GM12801 (cell line): ENCODE data around the gene GNS.

Experiments used
- TF ChIP-seq, protein P1 (sequence below): IDR thresholded peaks from one replicate; pipeline ENCODE4 v1.5.1; 2011; ENCODE audit warnings: control low read depth; ENCODE audit not compliant: insufficient read length; ENCODE audit errors: extremely low read depth

GNS gene

DNA sequence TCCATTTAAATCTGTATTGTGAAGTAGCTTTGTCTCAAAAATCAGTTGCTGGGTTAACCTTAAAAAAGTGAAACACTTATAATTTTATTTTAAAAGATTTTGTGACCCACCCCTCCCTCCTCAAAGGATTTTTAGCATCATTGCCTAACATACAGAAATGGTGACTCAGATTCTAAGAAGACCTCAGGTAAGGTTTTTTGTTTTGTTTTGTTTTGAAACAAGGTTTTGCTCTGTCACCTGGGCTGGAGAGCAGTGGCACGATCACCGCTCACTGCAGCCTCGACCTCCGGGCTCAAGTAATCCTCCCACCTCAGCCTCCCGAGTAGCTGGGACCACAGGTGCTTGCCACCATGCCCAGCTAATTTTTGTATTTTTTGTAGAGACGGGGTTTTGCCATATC lies 74.2 kb downstream of the GNS start:
- TF ChIP-seq, protein P1, sequence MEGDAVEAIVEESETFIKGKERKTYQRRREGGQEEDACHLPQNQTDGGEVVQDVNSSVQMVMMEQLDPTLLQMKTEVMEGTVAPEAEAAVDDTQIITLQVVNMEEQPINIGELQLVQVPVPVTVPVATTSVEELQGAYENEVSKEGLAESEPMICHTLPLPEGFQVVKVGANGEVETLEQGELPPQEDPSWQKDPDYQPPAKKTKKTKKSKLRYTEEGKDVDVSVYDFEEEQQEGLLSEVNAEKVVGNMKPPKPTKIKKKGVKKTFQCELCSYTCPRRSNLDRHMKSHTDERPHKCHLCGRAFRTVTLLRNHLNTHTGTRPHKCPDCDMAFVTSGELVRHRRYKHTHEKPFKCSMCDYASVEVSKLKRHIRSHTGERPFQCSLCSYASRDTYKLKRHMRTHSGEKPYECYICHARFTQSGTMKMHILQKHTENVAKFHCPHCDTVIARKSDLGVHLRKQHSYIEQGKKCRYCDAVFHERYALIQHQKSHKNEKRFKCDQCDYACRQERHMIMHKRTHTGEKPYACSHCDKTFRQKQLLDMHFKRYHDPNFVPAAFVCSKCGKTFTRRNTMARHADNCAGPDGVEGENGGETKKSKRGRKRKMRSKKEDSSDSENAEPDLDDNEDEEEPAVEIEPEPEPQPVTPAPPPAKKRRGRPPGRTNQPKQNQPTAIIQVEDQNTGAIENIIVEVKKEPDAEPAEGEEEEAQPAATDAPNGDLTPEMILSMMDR = no peak

DNA sequence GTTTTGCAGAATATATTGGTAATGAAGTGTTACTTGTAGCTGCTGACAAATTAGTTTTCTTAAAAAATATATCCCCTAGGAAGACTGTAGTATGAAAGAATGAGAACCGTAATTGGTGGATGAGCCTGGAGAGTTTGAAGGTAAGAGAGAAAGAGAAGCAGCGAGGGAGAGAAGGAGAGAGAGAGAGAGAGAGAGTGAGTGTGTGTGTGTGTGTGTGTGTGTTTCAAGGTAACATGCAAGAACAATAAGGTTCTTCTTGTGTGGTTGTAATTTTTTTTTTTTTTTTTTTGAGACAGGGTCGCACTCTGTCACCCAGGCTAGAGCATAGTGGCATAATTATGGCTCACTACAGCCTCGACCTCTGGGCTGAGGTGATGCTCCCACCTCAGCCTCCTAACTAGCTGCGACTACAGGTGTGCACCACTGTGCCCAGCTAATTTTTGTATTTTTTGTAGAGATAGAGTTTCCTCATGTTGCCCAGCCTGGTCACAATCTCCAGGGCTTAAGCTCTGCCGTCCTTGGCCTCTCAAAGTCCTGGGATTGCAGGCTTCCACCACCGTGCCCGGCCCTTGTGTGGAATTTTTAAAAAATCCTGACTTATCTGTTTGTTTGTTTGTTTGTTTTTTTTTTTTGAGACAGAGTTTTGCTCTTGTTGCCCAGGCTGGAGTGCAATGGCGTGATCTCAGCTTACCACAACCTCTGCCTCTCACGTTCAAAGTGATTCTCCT lies 75.2 kb downstream of the GNS start:
- TF ChIP-seq, protein P1 = no peak

DNA sequence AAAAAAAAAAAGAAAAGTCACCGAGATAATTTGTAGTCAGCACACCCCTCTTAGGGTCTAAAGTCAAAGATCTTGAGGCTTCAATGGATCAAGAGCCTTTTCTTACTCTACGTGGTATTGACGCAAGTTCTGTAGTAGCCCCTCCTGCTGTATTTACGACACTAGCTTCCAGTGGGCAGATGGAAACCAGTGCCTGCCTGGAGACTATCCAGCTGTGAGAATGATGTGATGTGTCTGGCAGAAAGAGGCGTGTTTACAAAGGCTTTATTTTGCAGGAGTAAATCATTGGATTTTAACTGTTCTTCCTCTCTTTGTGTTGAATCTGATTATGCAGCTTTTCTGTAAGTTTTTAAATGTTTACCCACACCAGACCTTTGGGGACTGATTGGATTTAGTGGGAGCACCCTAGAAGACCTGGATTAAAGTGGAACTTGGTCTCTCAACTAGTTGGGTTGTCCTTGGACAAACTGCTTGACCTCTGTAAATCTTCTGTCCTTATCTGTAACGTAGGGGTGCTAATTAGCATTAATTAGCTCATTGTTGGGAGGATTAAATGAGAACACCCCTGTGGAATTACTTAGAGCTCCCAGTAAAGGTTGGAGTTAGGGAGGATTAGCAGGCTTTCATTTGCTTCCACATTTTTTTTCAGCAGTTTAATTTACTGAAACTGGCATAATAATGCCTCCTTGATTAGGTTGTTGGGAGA lies 76.5 kb downstream of the GNS start:
- TF ChIP-seq, protein P1 = no peak

DNA sequence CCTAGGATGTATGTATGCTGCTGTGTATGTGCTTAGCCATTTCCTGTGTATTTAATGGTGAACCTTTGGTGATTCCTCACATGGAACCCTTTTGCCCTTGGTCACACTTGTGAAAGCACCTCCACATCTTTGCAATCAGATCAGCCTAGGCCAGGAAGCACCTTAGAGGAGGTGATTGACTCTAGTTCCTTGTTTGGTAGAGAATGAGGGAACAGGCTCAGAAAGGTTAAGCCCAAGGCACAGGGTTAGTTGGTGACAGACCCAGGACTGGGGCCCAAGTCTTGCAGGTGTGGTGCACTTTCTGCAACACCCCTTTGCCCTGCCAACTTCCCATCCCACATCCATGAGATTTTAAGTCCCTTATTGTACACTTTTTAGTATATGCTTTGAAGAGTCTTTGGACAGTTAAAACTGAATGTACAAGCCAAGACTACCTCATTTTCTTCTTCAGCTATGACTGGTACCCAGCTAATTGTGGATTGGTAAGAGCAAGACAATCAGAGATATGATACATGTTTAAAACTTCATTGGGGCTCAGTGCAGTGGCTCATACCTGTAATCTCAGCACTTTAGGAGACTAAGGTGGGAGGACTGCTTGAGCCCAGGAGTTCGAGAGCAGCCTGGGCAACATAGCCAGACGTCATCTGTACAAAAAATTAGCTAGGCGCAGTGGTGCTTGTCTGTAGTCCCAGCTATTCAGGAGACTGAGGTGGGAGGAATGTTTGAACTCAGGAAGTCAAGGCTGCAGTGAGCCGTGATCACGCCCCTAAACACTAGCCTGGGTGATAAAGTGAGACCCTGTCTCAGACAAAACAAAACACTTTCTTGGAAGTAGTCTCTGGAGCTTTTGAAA lies 77.8 kb downstream of the GNS start:
- TF ChIP-seq, protein P1 = no peak

DNA sequence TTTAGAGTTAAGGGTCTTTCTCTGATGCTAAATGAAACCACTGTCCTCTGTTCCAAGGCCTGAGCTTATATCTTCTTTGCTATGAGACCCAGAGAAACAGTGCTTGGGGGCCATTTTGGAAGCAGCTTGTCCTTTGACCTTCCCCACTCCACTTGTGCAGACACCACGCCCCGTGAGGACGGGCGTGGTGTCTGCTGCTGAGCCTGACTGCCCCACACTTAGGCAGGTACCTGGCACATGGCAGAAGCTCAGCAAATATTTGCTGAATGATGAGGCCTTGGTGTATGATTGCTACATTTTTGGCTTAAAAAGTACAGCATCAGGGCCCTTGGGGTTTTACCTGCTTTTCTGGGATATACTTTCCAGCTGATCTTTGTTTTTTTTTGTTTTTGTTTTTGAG lies 79.0 kb downstream of the GNS start:
- TF ChIP-seq, protein P1 = no peak

DNA sequence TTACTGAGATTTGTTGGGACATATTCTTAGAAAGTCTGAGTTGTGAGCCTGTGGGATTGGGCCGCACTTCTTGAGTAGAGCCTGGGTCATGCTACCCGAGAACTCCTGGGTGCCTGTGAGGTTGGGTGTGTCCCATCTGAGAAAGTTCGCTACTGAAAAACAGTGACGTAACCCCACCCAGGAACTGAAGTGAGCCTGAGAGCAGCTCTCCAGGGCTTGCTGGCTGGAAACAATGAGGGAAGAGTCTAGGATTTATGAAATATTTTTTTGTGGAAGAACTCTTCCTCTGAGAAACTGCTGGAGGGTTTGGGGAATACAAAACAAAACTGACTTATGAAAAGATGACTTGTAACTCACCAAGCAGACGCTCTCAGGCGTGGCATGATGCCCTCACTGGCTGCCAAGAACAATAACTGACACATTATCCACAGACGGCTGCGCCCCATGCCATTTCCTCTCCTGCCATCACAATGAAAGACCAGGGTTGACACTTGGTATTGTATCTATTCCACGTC lies 79.7 kb downstream of the GNS start:
- TF ChIP-seq, protein P1 = no peak

DNA sequence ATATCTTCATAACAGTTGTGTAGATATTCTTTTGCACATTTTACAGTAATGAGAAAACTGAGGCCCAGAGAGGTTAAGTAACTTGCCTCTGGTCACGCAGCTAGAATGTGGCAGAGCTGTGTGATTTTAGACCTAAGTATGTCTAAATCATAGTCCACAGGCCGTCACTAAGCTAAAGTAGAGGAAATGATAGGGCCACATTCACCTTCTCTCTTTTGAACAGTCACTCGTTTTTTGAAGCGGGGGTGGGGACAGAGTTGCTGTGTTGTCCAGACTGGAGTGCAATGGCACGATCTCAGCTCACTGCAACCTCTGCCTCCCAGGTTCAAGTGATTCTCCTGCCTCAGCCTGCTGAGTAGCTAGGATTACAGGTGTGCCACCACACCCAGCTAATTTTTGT lies 80.4 kb downstream of the GNS start:
- TF ChIP-seq, protein P1 = no peak
